ENCODE measurements around the gene STAMBPL1.
A peak's percentile ranks its signal among the peaks of the same experiment; 100 is the strongest.
"Not testable (repeated sequence)": the region's sequence is repeated elsewhere in the genome, so short reads cannot be mapped to it uniquely, and the experiment has no call there.

Gene STAMBPL1

GRCh38 chr10:88920986-88921593 is 41.0 kb downstream of the STAMBPL1 start:
- no peak for DNase-seq (ENCODE audit: low read depth in 2 of 2)

GRCh38 chr10:88922041-88922440 is 42.0 kb downstream of the STAMBPL1 start:
- DNase-seq (ENCODE audit: low read depth in 2 of 2): no peak

- DNase-seq (ENCODE audit: low read depth in 2 of 2): no peak
Observed at GRCh38 chr10:88923520-88923919, 43.5 kb downstream of the STAMBPL1 start.

GRCh38 chr10:88926566-88927415 is 46.7 kb downstream of the STAMBPL1 start:
- no peak for DNase-seq (ENCODE audit: low read depth in 2 of 2)

- DNase-seq (ENCODE audit: low read depth in 2 of 2): no peak
Observed at GRCh38 chr10:88927416-88927690, 47.3 kb downstream of the STAMBPL1 start.

- no peak for DNase-seq (ENCODE audit: low read depth in 2 of 2)
Observed at GRCh38 chr10:88928254-88928653, 48.2 kb downstream of the STAMBPL1 start.

GRCh38 chr10:88931548-88931947 is 51.5 kb downstream of the STAMBPL1 start:
- no peak for DNase-seq (ENCODE audit: low read depth in 2 of 2)

DNA sequence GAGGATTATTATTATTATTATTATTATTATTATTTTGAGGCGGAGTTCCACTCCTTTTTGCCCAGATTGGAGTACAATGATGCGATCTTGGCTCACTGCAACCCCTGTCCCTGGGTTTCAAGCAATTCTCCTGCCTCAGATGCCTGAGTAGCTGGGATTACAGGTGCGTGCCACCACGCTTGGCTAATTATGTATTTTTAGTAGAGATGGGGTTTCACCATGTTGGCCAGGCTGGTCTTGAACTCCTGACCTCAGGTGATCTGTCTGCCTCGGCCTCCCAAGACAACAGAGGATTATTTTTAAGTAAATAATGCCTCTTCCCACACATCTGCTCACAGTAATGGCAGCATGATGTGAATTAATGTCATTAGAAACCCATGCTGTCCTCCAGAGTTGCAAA is 52.0 kb downstream of the STAMBPL1 start:
- DNase-seq (ENCODE audit: low read depth in 2 of 2): not testable (repeated sequence)

GRCh38 chr10:88932539-88933256 is 52.7 kb downstream of the STAMBPL1 start:
- peak in 1 of 2 donors; percentile 31 for DNase-seq (ENCODE audit: low read depth in 2 of 2)

GRCh38 chr10:88933564-88933963 is 53.5 kb downstream of the STAMBPL1 start:
- no peak for DNase-seq (ENCODE audit: low read depth in 2 of 2)

- peak; percentile 55 to 63 for DNase-seq (ENCODE audit: low read depth in 2 of 2)
Observed at GRCh38 chr10:88934900-88935672, 55.0 kb downstream of the STAMBPL1 start.

DNA sequence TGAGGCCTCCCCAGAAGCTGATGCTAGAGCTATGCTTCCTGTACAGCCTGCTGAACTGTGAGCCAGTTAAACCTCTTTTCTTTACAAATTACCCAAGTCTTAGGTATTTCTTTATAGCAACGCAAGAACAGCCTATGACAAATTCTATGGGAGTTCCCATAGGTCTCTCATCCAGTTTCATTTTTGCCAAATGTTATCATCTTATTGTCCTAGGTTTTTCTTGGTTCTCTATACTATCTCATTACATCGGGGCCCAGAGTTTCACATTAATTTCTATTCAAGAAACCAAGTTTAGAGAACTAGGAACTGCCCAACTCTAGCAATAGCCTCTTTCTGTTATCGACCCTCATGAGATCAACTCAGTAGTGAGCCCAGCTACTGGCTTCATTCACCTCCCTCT is 56.6 kb downstream of the STAMBPL1 start:
- no peak for DNase-seq (ENCODE audit: low read depth in 2 of 2)

DNA sequence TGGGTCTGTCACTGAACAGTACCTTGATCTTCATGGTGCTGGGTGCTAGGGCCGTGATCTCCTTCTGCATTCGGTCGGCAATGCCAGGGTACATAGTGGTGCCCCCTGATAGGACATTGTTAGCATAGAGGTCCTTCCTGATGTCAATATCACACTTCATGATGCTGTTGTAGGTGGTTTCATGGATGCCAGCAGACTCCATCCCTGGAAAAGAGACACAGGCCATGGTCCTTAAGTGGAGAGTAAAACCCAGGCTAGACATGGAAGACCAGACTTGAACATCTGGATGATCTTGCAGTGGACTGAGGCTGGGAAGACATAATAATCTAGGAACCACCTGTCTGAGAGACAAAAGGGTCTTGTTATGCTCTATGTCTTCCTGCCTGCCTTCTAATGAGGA is 58.0 kb downstream of the STAMBPL1 start:
- no peak for DNase-seq (ENCODE audit: low read depth in 2 of 2)

DNA sequence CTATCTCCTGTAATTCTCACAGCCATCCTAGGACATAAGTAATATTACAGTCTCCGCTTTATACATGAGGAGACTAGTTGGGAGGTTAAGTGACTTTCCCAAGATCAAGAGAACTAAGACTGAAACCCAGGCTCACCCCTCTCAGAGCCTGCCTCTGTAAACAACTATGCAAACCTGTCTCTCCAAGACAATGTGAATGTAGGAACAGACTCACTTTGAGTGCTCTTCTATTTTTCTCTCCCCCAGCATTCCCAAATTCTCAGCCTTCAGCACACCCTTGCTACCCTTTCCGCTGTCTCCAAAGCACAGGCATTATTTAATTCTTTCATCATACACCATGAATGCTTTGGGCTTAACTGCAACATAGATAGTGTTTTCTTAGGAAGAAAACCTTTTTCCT is 58.9 kb downstream of the STAMBPL1 start:
- no peak for DNase-seq (ENCODE audit: low read depth in 2 of 2)

- DNase-seq (ENCODE audit: low read depth in 2 of 2): no peak
Observed at GRCh38 chr10:88941026-88941425, 61.0 kb downstream of the STAMBPL1 start.

DNA sequence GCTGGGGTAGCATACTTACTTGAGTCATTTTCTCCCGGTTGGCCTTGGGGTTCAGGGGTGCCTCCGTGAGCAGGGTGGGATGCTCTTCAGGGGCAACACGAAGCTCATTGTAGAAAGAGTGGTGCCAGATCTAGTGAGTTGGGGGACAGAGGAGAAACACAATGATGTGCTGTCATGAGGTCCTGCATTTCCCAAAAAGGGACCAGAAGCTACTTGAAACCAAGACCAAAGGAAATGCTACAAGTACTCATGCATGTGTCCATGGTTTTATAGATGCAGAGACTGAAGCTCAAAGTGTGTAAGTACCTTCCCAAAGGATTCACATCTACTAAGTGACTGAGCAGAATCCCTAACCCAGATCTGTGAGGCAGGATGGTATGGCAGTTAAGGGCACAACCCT is 63.7 kb downstream of the STAMBPL1 start:
- no peak for DNase-seq (ENCODE audit: low read depth in 2 of 2)

GRCh38 chr10:88944813-88945212 is 64.8 kb downstream of the STAMBPL1 start:
- DNase-seq (ENCODE audit: low read depth in 2 of 2): no peak

- no peak for DNase-seq (ENCODE audit: low read depth in 2 of 2)
Observed at GRCh38 chr10:88946200-88946599, 66.2 kb downstream of the STAMBPL1 start.

GRCh38 chr10:88946965-88947590 is 67.0 kb downstream of the STAMBPL1 start:
- no peak for DNase-seq (ENCODE audit: low read depth in 2 of 2)

GRCh38 chr10:88949051-88949450 is 69.0 kb downstream of the STAMBPL1 start:
- DNase-seq (ENCODE audit: low read depth in 2 of 2): no peak
